Esophagus muscularis mucosa (tissue), 4 donors: Measurements from ENCODE around the gene LGR4. TPM values are rescaled to one million over a fixed set of nuclear protein-coding genes. Genes with fewer than 3 reads are reported as not detected.
"Not testable (repeated sequence)": the region's sequence is repeated elsewhere in the genome, so short reads cannot be mapped to it uniquely, and the experiment has no call there.

Source experiments
- DNase-seq: peaks from one replicate; pipeline ENCODE4 v3.0.0-alpha.2; 2017; ENCODE audit errors: extremely low spot score
- H3K27ac ChIP-seq, 4 donors: fragments of 200-600 bp; sonication (generic); replicated peaks in 1 of 4; 1 replicate in 3 of 4; 2 replicates in 1 of 4; pipeline ENCODE4 v1.5.1; 2016 to 2019; ENCODE audit warnings: mild to moderate bottlenecking in 1 of 4
- H3K27me3 ChIP-seq, 4 donors: fragments of 200-600 bp; sonication (generic); one replicate each; pipeline versions ENCODE4 v1.5.1 to v1.6.0; 2016 to 2019
- H3K36me3 ChIP-seq, 4 donors: fragments of 200-600 bp; sonication (generic); one replicate each; pipeline ENCODE4 v1.5.1; 2016 to 2019
- H3K4me1 ChIP-seq, 4 donors: fragments of 200-600 bp; sonication (generic); one replicate each; pipeline ENCODE4 v1.5.1; 2016 to 2019
- H3K4me3 ChIP-seq, 4 donors: fragments of 200-600 bp; sonication (generic); 1 replicate in 2 of 4; 2 replicates in 2 of 4; pipeline ENCODE4 v1.5.1; 2016 to 2019; ENCODE audit warnings: mild to moderate bottlenecking in 4 of 4, moderate library complexity in 1 of 4
- H3K9me3 ChIP-seq, 4 donors: fragments of 200-600 bp; sonication (generic); 1 replicate in 3 of 4; 2 replicates in 1 of 4; pipeline ENCODE4 v1.5.1; 2016 to 2019
- EP300 ChIP-seq: sonication (generic); formaldehyde crosslinking; IDR thresholded peaks from one replicate; pipeline ENCODE4 v1.6.1; 2017; ENCODE audit warnings: antibody characterized with exemption
- POLR2A ChIP-seq: fragments of 450-650 bp; IDR thresholded peaks from one replicate; pipeline ENCODE4 v1.6.1; 2017; ENCODE audit warnings: antibody characterized with exemption, moderate library complexity, mild to moderate bottlenecking, low read depth
- POLR2AphosphoS5 ChIP-seq, 2 donors: sonication (generic); formaldehyde crosslinking; IDR thresholded peaks; one replicate each; pipeline ENCODE4 v1.6.1; 2017; ENCODE audit warnings: antibody characterized with exemption in 2 of 2
- WGBS: methylation state at CpG from one replicate; pipeline ENCODE4 v1.1.5; 2018; 5-methylcytosine and 5-hydroxymethylcytosine counted together
- intact Hi-C: fragments of 100-400 bp; cut with DNase I; formaldehyde crosslinking; loops from one replicate; pipeline ENCODE4 v1.15.1; 2023
- total RNA-seq, 4 donors: library from RNA; depleted of rRNA; stranded (reverse); fragments of >200 nt; gene quantifications; one replicate each; pipeline versions ENCODE4 v1.1.0 to v1.2.1, GENCODE V29; 2016
- TF ChIP-seq, protein P1 (sequence below), 3 experiments: fragments of 200-600 bp in 2 of 3; fragments of 450-650 bp in 1 of 3; sonication (generic) in 2 of 3; IDR thresholded peaks; one replicate each; pipeline ENCODE4 v1.5.1; 2017 to 2019; ENCODE audit warnings: antibody characterized with exemption in 3 of 3, mild to moderate bottlenecking in 2 of 3, moderate library complexity in 1 of 3

The LGR4 gene
- total RNA-seq, 4 donors from 2014 or later: 24.9 to 37.6 (median 27.6) TPM

DNA sequence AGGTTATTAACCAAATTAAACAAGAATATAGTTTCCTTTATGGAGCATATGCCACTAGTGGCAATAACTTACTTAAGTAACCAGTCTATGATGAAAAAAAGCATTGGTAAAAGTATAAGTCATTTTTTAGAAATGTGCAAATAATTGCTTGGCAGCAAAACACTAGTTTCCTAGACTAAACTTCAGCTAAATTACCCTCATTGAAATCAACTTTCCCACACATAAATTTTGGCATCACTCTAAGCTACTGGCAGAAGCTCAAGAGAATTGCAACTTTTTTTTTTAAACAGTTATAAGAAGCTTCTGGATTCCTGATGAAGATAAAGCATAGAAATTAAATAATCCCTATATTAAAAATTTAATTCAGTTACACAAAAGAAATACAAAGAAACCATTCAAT is 122.1 kb downstream of the LGR4 start:
- no peaks in the 10 kb centered on the region for H3K9me3 ChIP-seq

DNA sequence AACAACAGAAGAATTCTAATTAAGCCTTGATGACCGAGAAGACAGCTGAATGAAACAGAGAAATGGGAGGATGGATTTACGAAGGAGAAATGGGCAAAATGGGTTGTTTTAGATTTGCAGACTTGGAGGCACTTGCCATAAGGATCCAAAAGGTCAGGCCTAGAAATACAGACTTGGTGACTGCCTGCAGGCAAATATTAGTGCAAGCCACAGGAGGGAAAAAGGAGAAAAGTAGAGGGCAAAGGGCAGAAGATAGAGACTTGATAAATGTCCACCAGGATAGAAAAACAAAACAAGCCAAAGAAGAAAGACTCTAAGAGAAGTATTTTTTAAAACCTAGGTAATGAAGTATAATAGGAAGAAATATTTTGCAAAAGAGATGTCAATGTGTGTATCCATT is 122.7 kb downstream of the LGR4 start:
- DNase-seq: no peak
- H3K4me1 ChIP-seq: peaks cover 0 to 6% (median 0%) of the 10 kb centered on the region in 4 donors
- no peak overlapping the region for H3K27ac ChIP-seq
- no peaks in the 10 kb centered on the region for H3K9me3 ChIP-seq
- no peak overlapping the region for H3K4me3 ChIP-seq
- 95% methylated on average over 2 of the region's 2 CpGs for WGBS
- TF ChIP-seq POLR2AphosphoS5 (IDR thresholded peaks at IDR 0.05) (no peak), EP300 (no peak)
- no peaks in the 10 kb centered on the region for H3K27me3 ChIP-seq
- intact Hi-C loops: no loop called here
- no peaks in the 10 kb centered on the region for H3K36me3 ChIP-seq

More for the DNA sequence above, 122.1 kb downstream of the LGR4 start:
- H3K36me3 ChIP-seq: no peaks in the 10 kb centered on the region
- intact Hi-C loops: no loop called here
- no peaks in the 10 kb centered on the region for H3K27me3 ChIP-seq
- H3K27ac ChIP-seq: no peak overlapping the region
- H3K4me3 ChIP-seq: no peak overlapping the region
- H3K4me1 ChIP-seq: peaks cover 0 to 6% (median 0%) of the 10 kb centered on the region in 4 donors
- TF ChIP-seq EP300 (no peak), POLR2AphosphoS5 (IDR thresholded peaks at IDR 0.05) (no peak), POLR2A (no peak)
- TF ChIP-seq, protein P1, sequence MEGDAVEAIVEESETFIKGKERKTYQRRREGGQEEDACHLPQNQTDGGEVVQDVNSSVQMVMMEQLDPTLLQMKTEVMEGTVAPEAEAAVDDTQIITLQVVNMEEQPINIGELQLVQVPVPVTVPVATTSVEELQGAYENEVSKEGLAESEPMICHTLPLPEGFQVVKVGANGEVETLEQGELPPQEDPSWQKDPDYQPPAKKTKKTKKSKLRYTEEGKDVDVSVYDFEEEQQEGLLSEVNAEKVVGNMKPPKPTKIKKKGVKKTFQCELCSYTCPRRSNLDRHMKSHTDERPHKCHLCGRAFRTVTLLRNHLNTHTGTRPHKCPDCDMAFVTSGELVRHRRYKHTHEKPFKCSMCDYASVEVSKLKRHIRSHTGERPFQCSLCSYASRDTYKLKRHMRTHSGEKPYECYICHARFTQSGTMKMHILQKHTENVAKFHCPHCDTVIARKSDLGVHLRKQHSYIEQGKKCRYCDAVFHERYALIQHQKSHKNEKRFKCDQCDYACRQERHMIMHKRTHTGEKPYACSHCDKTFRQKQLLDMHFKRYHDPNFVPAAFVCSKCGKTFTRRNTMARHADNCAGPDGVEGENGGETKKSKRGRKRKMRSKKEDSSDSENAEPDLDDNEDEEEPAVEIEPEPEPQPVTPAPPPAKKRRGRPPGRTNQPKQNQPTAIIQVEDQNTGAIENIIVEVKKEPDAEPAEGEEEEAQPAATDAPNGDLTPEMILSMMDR (IDR thresholded peaks at IDR 0.05): no peak
- DNase-seq: no peak

DNA sequence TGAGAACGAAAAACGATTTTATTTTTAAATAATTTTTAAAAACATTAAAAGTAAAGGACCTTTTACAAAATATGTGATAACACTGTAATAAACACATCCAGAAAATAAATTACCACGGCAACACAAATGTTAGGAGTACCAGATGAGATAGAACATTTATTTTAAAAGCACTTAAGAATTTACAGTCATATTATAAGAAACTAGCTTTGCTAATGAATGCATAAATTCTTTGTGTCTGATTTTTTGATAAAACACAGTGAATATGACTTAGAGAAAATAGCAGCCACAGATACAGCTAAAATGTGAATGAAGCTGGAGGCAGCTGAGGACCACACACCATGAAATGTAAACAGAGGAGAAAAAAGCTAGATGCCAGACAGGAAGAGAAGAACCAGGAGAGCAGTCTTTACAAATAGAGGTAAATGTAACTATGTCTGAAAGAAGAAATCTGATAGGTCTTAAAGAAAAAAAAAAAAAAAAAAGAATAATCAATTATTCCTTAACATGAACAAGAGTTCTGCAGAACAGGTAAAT is 124.2 kb downstream of the LGR4 start:
- Histone ChIP-seq H3K4me1 (peaks cover 0 to 6% (median 0%) of the 10 kb centered on the region in 4 donors), H3K27ac (no peak overlapping the region)
- WGBS: 48% methylated on average over 3 of the region's 3 CpGs

DNA sequence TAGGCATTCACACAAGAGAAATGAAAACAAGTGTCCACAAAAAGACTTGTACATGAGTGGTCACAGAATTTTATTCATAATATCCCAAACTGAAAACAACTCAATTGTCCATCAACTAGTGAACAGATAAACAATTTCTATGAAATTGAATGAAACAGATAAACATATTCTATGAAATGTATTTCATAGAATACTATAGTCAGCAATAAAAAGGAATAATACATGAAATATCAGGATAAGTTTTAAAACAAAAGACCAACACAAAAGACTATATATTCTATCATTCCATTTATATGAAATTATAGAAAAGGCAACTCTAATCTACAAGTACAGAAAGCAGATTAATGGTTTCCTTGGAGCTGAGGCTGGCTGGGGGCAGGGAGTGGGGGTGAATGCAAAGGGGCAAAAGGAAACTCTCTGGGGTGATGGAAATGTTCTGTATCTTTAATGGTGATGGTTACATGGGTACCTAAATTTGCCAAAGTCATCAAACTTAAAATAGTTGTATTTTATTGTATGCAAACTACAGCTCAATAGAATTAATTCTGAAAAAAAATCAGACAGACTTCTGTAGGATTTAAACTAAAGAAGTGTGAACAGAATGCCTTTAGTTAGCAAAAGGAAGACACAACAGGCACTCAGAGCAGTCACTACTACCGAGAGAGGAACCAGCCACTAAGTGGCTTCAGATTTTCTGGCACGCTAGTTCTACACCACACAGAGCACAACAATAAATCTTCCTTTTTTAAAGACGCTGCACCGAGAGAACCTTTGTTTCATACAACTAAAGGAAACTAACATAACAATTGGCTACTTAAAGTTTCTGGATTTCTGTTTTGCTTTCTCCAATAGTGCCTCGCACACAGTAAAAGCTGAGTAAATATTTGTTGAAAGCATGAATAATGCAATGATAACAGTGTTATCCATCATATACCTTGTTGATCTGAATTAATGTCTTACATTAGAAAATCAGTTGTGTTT is 124.9 kb downstream of the LGR4 start:
- Histone ChIP-seq H3K27ac (no peak overlapping the region), H3K27me3 (no peaks in the 10 kb centered on the region), H3K4me1 (peaks cover 0 to 6% (median 0%) of the 10 kb centered on the region in 4 donors), H3K4me3 (no peak overlapping the region), H3K36me3 (no peaks in the 10 kb centered on the region), H3K9me3 (no peaks in the 10 kb centered on the region)
- TF ChIP-seq POLR2AphosphoS5 (IDR thresholded peaks at IDR 0.05) (no peak), POLR2A (no peak), EP300 (no peak)
- TF ChIP-seq, protein P1 (IDR thresholded peaks at IDR 0.05): no peak
- intact Hi-C loops: no loop called here
- WGBS: 88% methylated on average over 5 of the region's 5 CpGs
- no peak for DNase-seq

More for the DNA sequence above, 124.2 kb downstream of the LGR4 start:
- Histone ChIP-seq H3K27me3 (no peaks in the 10 kb centered on the region), H3K4me3 (no peak overlapping the region), H3K9me3 (no peaks in the 10 kb centered on the region), H3K36me3 (no peaks in the 10 kb centered on the region)
- no peak for DNase-seq
- no peak for TF ChIP-seq POLR2A
- TF ChIP-seq, protein P1 (IDR thresholded peaks at IDR 0.05): no peak
- TF ChIP-seq POLR2AphosphoS5 (IDR thresholded peaks at IDR 0.05): no peak
- no peak for TF ChIP-seq EP300
- intact Hi-C loops: no loop called here

DNA sequence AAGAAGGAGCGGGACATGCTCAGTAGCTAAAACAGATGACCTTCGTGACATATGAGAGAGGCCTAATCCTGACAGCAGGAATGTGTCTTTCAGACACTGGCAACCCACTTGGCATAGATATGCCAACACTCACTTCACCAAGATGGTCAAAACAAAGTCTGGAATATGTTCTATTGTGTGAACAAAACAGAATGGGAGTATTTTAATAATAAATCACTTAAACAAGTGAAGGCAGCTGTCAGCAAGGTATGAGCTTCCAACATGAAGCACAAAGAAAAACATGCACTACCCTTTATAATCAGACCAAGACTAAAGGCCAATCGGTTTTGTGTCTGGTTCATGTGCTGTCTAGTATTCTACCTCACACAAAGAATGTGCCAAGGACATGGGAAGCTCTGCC is 132.6 kb downstream of the LGR4 start:
- Histone ChIP-seq H3K27me3 (no peaks in the 10 kb centered on the region), H3K9me3 (no peaks in the 10 kb centered on the region), H3K4me1 (no peaks in the 10 kb centered on the region), H3K4me3 (no peak overlapping the region), H3K36me3 (no peaks in the 10 kb centered on the region), H3K27ac (no peak overlapping the region)
- no peak for DNase-seq
- intact Hi-C loops: no loop called here
- WGBS: 63% methylated on average over 3 of the region's 3 CpGs
- TF ChIP-seq, protein P1 (IDR thresholded peaks at IDR 0.05): no peak

DNA sequence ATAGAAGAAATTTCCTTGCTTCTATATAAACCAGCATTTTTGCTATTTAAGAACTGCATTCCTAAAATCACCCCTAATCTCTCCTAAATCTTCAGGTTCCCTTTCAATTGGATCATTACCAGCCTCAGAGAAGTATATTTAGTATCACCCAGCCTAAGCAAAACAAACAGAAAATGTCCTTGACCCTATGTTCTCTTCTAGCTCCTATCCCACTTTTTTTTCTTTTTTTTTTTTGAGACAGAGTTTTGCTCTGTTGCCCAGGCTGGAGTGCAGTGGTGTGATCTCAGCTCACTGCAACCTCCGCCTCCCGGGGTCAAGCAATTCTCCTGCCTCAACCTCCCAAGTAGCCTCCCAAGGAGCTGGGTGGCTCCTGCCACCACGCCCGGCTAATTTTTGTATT is 137.8 kb downstream of the LGR4 start:
- H3K4me3 ChIP-seq, intact Hi-C loops, H3K4me1 ChIP-seq, H3K9me3 ChIP-seq, H3K36me3 ChIP-seq, H3K27me3 ChIP-seq, H3K27ac ChIP-seq, DNase-seq: not testable (repeated sequence)
- WGBS: 95% methylated on average over 4 of the region's 4 CpGs
